OCI-LY7 (cell line): Measurements from ENCODE around the gene EFNA5. TPM values are rescaled to one million over a fixed set of nuclear protein-coding genes. Genes with fewer than 3 reads are reported as not detected.

Source experiments
- BruUV-seq: library from RNA; stranded (reverse); fragments of 400-500 nt; replicated peaks from 2 replicates; lab custom pipeline; 2021; lab: Mats Ljungman, UMichigan
- CTCF ChIA-PET: fragments of 300-600 bp; sonication (Branson Sonifier 250); formaldehyde crosslinking; loops from one replicate; lab custom pipeline; 2022; ENCODE audit warnings: antibody characterized with exemption; ENCODE audit not compliant: unreplicated experiment; lab: Charles Lee
- POLR2A ChIA-PET: fragments of 300-600 bp; sonication (Branson Sonifier 250); formaldehyde crosslinking; loops from one replicate; lab custom pipeline; 2022; ENCODE audit warnings: antibody characterized with exemption; lab: Charles Lee
- DNase-seq: peaks from one replicate; pipeline ENCODE4 v3.0.0-alpha.2; 2015; ENCODE audit warnings: low spot score
- H2AFZ ChIP-seq: fragments of 200-600 bp; sonication (generic), shearing (Covaris generic); 2 replicates; pipeline ENCODE4 v1.6.1; 2014; ENCODE audit warnings: mild to moderate bottlenecking, antibody characterized with exemption, low read length, moderate library complexity
- H3K27ac ChIP-seq: fragments of 200-600 bp; sonication (generic); 2 replicates; pipeline ENCODE4 v1.5.1; 2014; ENCODE audit warnings: mixed run types, low read depth, mild to moderate bottlenecking, moderate library complexity, low read length, inconsistent platforms; ENCODE audit not compliant: poor library complexity, severe bottlenecking
- H3K36me3 ChIP-seq: fragments of 200-600 bp; sonication (generic); 2 replicates; pipeline ENCODE4 v1.6.1; 2014; ENCODE audit warnings: mild to moderate bottlenecking, antibody characterized with exemption, low read length, moderate library complexity, mixed read lengths; ENCODE audit not compliant: insufficient read depth
- H3K4me1 ChIP-seq: fragments of 200-600 bp; sonication (generic); 2 replicates; pipeline ENCODE4 v1.5.1; 2014; ENCODE audit warnings: mild to moderate bottlenecking, low read length; ENCODE audit not compliant: insufficient read depth, poor library complexity, severe bottlenecking
- H3K4me2 ChIP-seq: fragments of 200-600 bp; sonication (generic); 2 replicates; pipeline ENCODE4 v1.6.1; 2014; ENCODE audit warnings: mild to moderate bottlenecking, low read length
- H3K4me3 ChIP-seq: fragments of 200-600 bp; sonication (generic); 2 replicates; pipeline ENCODE4 v1.5.1; 2014; ENCODE audit warnings: mild to moderate bottlenecking, low read depth, low read length; ENCODE audit not compliant: poor library complexity, severe bottlenecking
- H3K79me2 ChIP-seq: fragments of 200-600 bp; sonication (generic); 2 replicates; pipeline ENCODE4 v1.6.1; 2016; ENCODE audit warnings: low read depth, mild to moderate bottlenecking, low read length, moderate library complexity, mixed read lengths; ENCODE audit not compliant: insufficient read depth
- H3K9me2 ChIP-seq: fragments of 200-600 bp; sonication (generic); 2 replicates; pipeline ENCODE4 v1.6.1; 2016; ENCODE audit warnings: mild to moderate bottlenecking, low read length, mixed read lengths; ENCODE audit not compliant: insufficient read depth
- H3K9me3 ChIP-seq: fragments of 200-600 bp; sonication (generic); 2 replicates; pipeline ENCODE4 v1.6.1; 2014; ENCODE audit warnings: mild to moderate bottlenecking, mixed run types, low read length, mixed read lengths
- H4K20me1 ChIP-seq: fragments of 200-600 bp; sonication (generic); 2 replicates; pipeline ENCODE4 v1.6.1; 2014; ENCODE audit warnings: mild to moderate bottlenecking, antibody characterized with exemption, low read length, moderate library complexity, mixed read lengths; ENCODE audit not compliant: insufficient read depth
- CTCF ChIP-seq: fragments of 200-600 bp; sonication (generic); conservative IDR thresholded peaks from 2 replicates; pipeline ENCODE4 v1.5.1; 2014; ENCODE audit warnings: mild to moderate bottlenecking, antibody characterized with exemption, low read length, moderate library complexity, mixed read lengths
- EZH2phosphoT487 ChIP-seq: fragments of 200-600 bp; sonication (generic); IDR thresholded peaks from 2 replicates; pipeline ENCODE4 v1.6.1; 2018; ENCODE audit warnings: low read depth, borderline replicate concordance, mild to moderate bottlenecking, mixed run types, antibody characterized with exemption, low read length, moderate library complexity, mixed read lengths
- intact Hi-C: fragments of 100-400 bp; cut with micrococcal nuclease; formaldehyde crosslinking; loops from one replicate; pipeline ENCODE4 v1.10.0; 2022; ENCODE audit not compliant: unreplicated experiment
- total RNA-seq, 2 experiments: library from RNA; depleted of rRNA in 1 of 2; stranded (reverse); fragments of >200 nt in 1 of 2; shearing (Covaris generic) in 1 of 2; gene quantifications; 2 replicates each; pipeline ENCODE4 v1.2.3, GENCODE V29; 2014 to 2022

The EFNA5 gene
- total RNA-seq, 2 experiments from 2014 or later: 2.1 to 3.1 TPM

- Histone ChIP-seq H3K79me2 (no peaks in the 10 kb centered on the region), H3K4me1 (peaks cover 76% of the 10 kb centered on the region), H3K9me2 (no peaks in the 10 kb centered on the region), H3K4me2 (no peak overlapping the region), H3K27ac (no peak overlapping the region), H3K9me3 (no peaks in the 10 kb centered on the region), H4K20me1 (no peaks in the 10 kb centered on the region), H3K4me3 (no peak overlapping the region), H3K36me3 (no peaks in the 10 kb centered on the region), H2AFZ (no peak overlapping the region)
- POLR2A ChIA-PET: interaction anchor here (1.0 to 2.8 kb wide), 3 partner anchors 8 to 53 kb away, joined by 3 to 10 read pairs (median 3); no protein-coding TSS in a partner anchor
- TF ChIP-seq CTCF: no peak
- no peak for TF ChIP-seq EZH2phosphoT487
- intact Hi-C loops: loop anchor here (5.0 kb wide), 1 partner anchor 213 kb away; the partner anchor contains the start of gene EFNA5
- CTCF ChIA-PET: no interaction called here
- BruUV-seq: no TSS peak
- no peak for DNase-seq
Observed at GRCh38 chr5:107459605-107460004, 211.1 kb downstream of the EFNA5 start.

- H3K9me2 ChIP-seq: no peaks in the 10 kb centered on the region
- H3K36me3 ChIP-seq: no peaks in the 10 kb centered on the region
- H2AFZ ChIP-seq: peak overlapping the region; percentile 76; the same call in 1 of the 2 replicates
- no peaks in the 10 kb centered on the region for H4K20me1 ChIP-seq
- BruUV-seq: no TSS peak
- H3K27ac ChIP-seq: no peak overlapping the region
- no peaks in the 10 kb centered on the region for H3K9me3 ChIP-seq
- H3K4me1 ChIP-seq: peaks cover 74% of the 10 kb centered on the region
- H3K79me2 ChIP-seq: no peaks in the 10 kb centered on the region
- H3K4me3 ChIP-seq: no peak overlapping the region
- intact Hi-C loops: no loop called here
- no peak overlapping the region for H3K4me2 ChIP-seq
- TF ChIP-seq CTCF (no peak), EZH2phosphoT487 (no peak)
- no peak for DNase-seq
- ChIA-PET POLR2A (interaction anchor here (1.0 kb wide), 2 partner anchors 55 to 115 kb away, joined by 3 to 4 read pairs; no protein-coding TSS in a partner anchor), CTCF (no interaction called here)
Observed at GRCh38 chr5:107458322-107458721, 212.4 kb downstream of the EFNA5 start.

GRCh38 chr5:107457881-107458280 is 212.9 kb downstream of the EFNA5 start:
- H3K4me2 ChIP-seq: no peak overlapping the region
- no peaks in the 10 kb centered on the region for H3K9me3 ChIP-seq
- no peak for DNase-seq
- no TSS peak for BruUV-seq
- H4K20me1 ChIP-seq: no peaks in the 10 kb centered on the region
- no peak overlapping the region for H3K27ac ChIP-seq
- H2AFZ ChIP-seq: peak overlapping the region; percentile 76; the same call in 1 of the 2 replicates
- intact Hi-C loops: no loop called here
- ChIA-PET POLR2A (interaction anchor here (1.0 kb wide), 2 partner anchors 56 to 115 kb away, joined by 3 to 4 read pairs; no protein-coding TSS in a partner anchor), CTCF (no interaction called here)
- TF ChIP-seq CTCF (no peak), EZH2phosphoT487 (no peak)
- no peak overlapping the region for H3K4me3 ChIP-seq
- no peaks in the 10 kb centered on the region for H3K9me2 ChIP-seq
- H3K4me1 ChIP-seq: peaks cover 70% of the 10 kb centered on the region
- no peaks in the 10 kb centered on the region for H3K36me3 ChIP-seq
- H3K79me2 ChIP-seq: no peaks in the 10 kb centered on the region
